Neural progenitor cell (in vitro differentiated cells): ENCODE results near the gene PPY.

Experiments used
- EZH2 ChIP-seq: fragments of 200-600 bp; sonication (generic); IDR thresholded peaks from 2 replicates; pipeline ENCODE4 v1.6.1; 2017; ENCODE audit warnings: antibody characterized with exemption, mild to moderate bottlenecking, moderate library complexity
- EZH2phosphoT487 ChIP-seq: fragments of 200-600 bp; sonication (generic); IDR thresholded peaks from 2 replicates; pipeline ENCODE4 v1.6.1; 2017; ENCODE audit warnings: antibody characterized with exemption
- TF ChIP-seq, protein P1 (sequence below): fragments of 200-600 bp; sonication (generic); IDR thresholded peaks from 2 replicates; pipeline ENCODE4 v1.5.1; 2017; ENCODE audit warnings: antibody characterized with exemption, mild to moderate bottlenecking

DNA sequence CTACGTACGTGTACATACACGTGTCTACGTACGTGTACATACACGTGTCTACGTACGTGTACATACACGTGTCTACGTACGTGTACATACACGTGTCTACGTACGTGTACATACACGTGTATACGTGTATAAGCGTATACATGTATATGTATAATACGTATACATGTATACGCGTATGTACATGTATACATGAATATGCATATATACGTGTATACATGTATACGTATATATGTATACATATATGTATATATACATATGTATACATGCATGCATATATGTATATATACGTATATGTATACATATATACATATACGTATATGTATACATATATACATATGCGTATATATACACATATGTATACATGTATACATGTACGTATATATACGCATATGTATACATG lies 33.6 kb upstream of the PPY start:
- TF ChIP-seq EZH2phosphoT487 (no peak), EZH2 (no peak)
- TF ChIP-seq, protein P1, sequence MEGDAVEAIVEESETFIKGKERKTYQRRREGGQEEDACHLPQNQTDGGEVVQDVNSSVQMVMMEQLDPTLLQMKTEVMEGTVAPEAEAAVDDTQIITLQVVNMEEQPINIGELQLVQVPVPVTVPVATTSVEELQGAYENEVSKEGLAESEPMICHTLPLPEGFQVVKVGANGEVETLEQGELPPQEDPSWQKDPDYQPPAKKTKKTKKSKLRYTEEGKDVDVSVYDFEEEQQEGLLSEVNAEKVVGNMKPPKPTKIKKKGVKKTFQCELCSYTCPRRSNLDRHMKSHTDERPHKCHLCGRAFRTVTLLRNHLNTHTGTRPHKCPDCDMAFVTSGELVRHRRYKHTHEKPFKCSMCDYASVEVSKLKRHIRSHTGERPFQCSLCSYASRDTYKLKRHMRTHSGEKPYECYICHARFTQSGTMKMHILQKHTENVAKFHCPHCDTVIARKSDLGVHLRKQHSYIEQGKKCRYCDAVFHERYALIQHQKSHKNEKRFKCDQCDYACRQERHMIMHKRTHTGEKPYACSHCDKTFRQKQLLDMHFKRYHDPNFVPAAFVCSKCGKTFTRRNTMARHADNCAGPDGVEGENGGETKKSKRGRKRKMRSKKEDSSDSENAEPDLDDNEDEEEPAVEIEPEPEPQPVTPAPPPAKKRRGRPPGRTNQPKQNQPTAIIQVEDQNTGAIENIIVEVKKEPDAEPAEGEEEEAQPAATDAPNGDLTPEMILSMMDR: no peak
